Measurements from ENCODE around the gene SNX25.

Gene SNX25

GRCh38 chr4:185272245-185272644 lies 62.8 kb downstream of the SNX25 start:
- ATAC-seq = no peak
- no peak for TF ChIP-seq RARB (CRISPR knock-in tag; IDR thresholded peaks at IDR 0.05)
- TF ChIP-seq ZFP3 (CRISPR knock-in tag; IDR thresholded peaks at IDR 0.05) = no peak
- TF ChIP-seq ZC3H10 (CRISPR knock-in tag; IDR thresholded peaks at IDR 0.05) = no peak

DNA sequence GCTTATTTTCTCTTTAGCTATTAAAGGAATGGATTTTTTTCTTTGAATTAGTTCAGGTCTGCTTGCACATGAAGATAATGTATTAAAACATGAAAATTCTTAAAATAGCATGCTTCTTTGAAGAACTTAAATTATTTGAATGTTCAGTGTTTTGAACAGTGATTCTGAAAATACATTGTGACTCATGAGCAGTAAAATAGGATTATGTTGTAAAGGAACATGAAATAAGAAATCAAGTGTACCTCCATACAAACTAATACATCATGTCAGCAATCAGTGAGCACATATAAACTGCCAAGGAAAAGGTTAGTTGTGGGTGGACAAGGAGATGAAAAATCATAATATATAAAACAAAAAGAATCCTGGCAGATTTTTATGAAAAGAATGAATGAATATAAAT lies 66.1 kb downstream of the SNX25 start:
- no peak for TF ChIP-seq TSHZ2 (CRISPR knock-in tag; IDR thresholded peaks at IDR 0.05)
- TF ChIP-seq GLIS3 (CRISPR knock-in tag; IDR thresholded peaks at IDR 0.05) = no peak
- TF ChIP-seq, protein P1, sequence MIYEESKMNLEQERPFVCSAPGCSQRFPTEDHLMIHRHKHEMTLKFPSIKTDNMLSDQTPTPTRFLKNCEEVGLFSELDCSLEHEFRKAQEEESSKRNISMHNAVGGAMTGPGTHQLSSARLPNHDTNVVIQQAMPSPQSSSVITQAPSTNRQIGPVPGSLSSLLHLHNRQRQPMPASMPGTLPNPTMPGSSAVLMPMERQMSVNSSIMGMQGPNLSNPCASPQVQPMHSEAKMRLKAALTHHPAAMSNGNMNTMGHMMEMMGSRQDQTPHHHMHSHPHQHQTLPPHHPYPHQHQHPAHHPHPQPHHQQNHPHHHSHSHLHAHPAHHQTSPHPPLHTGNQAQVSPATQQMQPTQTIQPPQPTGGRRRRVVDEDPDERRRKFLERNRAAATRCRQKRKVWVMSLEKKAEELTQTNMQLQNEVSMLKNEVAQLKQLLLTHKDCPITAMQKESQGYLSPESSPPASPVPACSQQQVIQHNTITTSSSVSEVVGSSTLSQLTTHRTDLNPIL (CRISPR knock-in tag; IDR thresholded peaks at IDR 0.05; ENCODE audit: low read depth) = no peak
- no peak for TF ChIP-seq ZNF8 (CRISPR knock-in tag; IDR thresholded peaks at IDR 0.05)
- TF ChIP-seq POU6F1 (CRISPR knock-in tag; IDR thresholded peaks at IDR 0.05; ENCODE audit: borderline replicate concordance, low read depth) = no peak
- TF ChIP-seq ZNF70 (CRISPR knock-in tag; IDR thresholded peaks at IDR 0.05) = no peak
- TF ChIP-seq SNAI2 (CRISPR knock-in tag; IDR thresholded peaks at IDR 0.05) = no peak
- TF ChIP-seq ZC3H10 (CRISPR knock-in tag; IDR thresholded peaks at IDR 0.05) = no peak
- TF ChIP-seq OSR1 (CRISPR knock-in tag; IDR thresholded peaks at IDR 0.05) = no peak
- no peak for TF ChIP-seq ZFP3 (CRISPR knock-in tag; IDR thresholded peaks at IDR 0.05)
- no peak for TF ChIP-seq BACH2 (CRISPR knock-in tag; IDR thresholded peaks at IDR 0.05; ENCODE audit: borderline replicate concordance)
- TF ChIP-seq PATZ1 (CRISPR knock-in tag; IDR thresholded peaks at IDR 0.05; ENCODE audit: borderline replicate concordance) = no peak
- ATAC-seq = peak; percentile 43

DNA sequence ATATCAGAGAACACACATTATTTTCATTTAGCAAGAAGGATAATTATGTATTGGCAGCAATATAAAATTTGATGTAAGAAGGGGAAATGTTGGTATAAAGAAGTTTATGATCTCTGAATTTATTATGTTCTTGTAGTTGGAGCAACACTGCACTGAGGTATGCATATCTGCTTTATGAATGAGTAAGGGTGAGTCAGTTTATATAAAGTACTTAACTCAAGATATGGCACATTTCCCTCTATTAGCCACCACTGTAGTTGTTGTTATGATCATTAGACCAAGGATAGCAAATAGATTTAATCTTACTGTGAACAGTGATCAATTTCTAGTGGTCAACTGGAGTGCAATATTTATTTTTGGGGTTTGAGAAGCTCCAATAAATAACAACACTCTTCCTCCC lies 66.6 kb downstream of the SNX25 start:
- peak; percentile 83 for ATAC-seq
- TF ChIP-seq ZFP3 (CRISPR knock-in tag; IDR thresholded peaks at IDR 0.05) (no peak), CSDC2 (CRISPR knock-in tag; IDR thresholded peaks at IDR 0.05) (no peak), ZFP30 (CRISPR knock-in tag; IDR thresholded peaks at IDR 0.05) (no peak), GLIS3 (CRISPR knock-in tag; IDR thresholded peaks at IDR 0.05) (no peak), SNAI2 (CRISPR knock-in tag; IDR thresholded peaks at IDR 0.05) (no peak), BACH2 (CRISPR knock-in tag; IDR thresholded peaks at IDR 0.05; ENCODE audit: borderline replicate concordance) (no peak), ISL1 (CRISPR knock-in tag; IDR thresholded peaks at IDR 0.05) (no peak), PPARA (CRISPR knock-in tag; IDR thresholded peaks at IDR 0.05; ENCODE audit: borderline replicate concordance) (no peak), TCF4 (CRISPR knock-in tag; IDR thresholded peaks at IDR 0.05; ENCODE audit: borderline replicate concordance) (no peak), ZNF70 (CRISPR knock-in tag; IDR thresholded peaks at IDR 0.05) (no peak), ESRRG (CRISPR knock-in tag; IDR thresholded peaks at IDR 0.05) (no peak), OSR1 (CRISPR knock-in tag; IDR thresholded peaks at IDR 0.05) (no peak), ARNTL (CRISPR knock-in tag; IDR thresholded peaks at IDR 0.05; ENCODE audit: borderline replicate concordance, low read depth) (no peak)

DNA sequence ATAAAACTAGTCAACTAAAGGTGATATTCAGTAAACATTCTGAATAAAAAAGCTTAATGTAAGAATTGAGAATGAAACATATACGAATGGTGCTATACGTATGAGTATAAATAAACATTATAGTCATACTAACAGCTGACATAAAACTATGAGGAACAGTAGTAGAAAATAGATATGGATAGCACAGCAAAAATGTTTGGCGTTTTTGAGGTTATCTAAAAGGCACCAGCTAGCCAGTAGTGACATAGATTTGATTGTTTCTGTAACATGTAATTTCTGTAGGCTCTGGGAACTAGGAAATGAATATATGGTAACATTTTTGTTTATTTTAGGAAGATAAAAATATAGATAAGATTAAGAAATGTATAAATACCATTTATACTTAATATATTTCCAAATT lies 69.3 kb downstream of the SNX25 start:
- TF ChIP-seq GLIS3 (CRISPR knock-in tag; IDR thresholded peaks at IDR 0.05) (no peak), ISL1 (CRISPR knock-in tag; IDR thresholded peaks at IDR 0.05) (no peak), POU6F1 (CRISPR knock-in tag; IDR thresholded peaks at IDR 0.05; ENCODE audit: borderline replicate concordance, low read depth) (no peak), OSR1 (CRISPR knock-in tag; IDR thresholded peaks at IDR 0.05) (no peak), ARNTL (CRISPR knock-in tag; IDR thresholded peaks at IDR 0.05; ENCODE audit: borderline replicate concordance, low read depth) (no peak), ZFP30 (CRISPR knock-in tag; IDR thresholded peaks at IDR 0.05) (no peak), ZNF70 (CRISPR knock-in tag; IDR thresholded peaks at IDR 0.05) (no peak)
- TF ChIP-seq, protein P1 (CRISPR knock-in tag; IDR thresholded peaks at IDR 0.05; ENCODE audit: low read depth) = no peak
- no peak for ATAC-seq
